GM23248 (cell line): ENCODE measurements around the gene TRIM62. TPM values are rescaled to one million over a fixed set of nuclear protein-coding genes. Genes with fewer than 3 reads are reported as not detected.

Experiments used
- DNase-seq: peaks from one replicate; pipeline ENCODE4 v3.0.0-alpha.2; 2015
- H2AFZ ChIP-seq: fragments of 200-600 bp; sonication (generic); 2 replicates; pipeline ENCODE4 v1.6.1; 2016; ENCODE audit warnings: antibody characterized with exemption
- H3F3A ChIP-seq: fragments of 200-600 bp; sonication (generic); 2 replicates; pipeline ENCODE4 v1.6.1; 2016; ENCODE audit warnings: mild to moderate bottlenecking, antibody characterized with exemption, mixed run types; ENCODE audit not compliant: insufficient read depth
- H3K27ac ChIP-seq: fragments of 200-600 bp; sonication (generic); 2 replicates; pipeline ENCODE4 v1.5.1; 2016; ENCODE audit warnings: mild to moderate bottlenecking
- H3K27me3 ChIP-seq: fragments of 200-600 bp; sonication (generic); replicated peaks from 2 replicates; pipeline ENCODE4 v1.6.1; 2016; ENCODE audit warnings: mild to moderate bottlenecking; ENCODE audit not compliant: insufficient read depth
- H3K36me3 ChIP-seq: fragments of 200-600 bp; sonication (generic); 2 replicates; pipeline ENCODE4 v1.6.1; 2016; ENCODE audit warnings: low read depth, mild to moderate bottlenecking
- H3K4me1 ChIP-seq: fragments of 200-600 bp; sonication (generic); 2 replicates; pipeline ENCODE4 v1.6.1; 2016; ENCODE audit warnings: mild to moderate bottlenecking; ENCODE audit not compliant: insufficient read depth
- H3K4me2 ChIP-seq: fragments of 200-600 bp; sonication (generic); one replicate; pipeline ENCODE4 v1.6.1; 2016; ENCODE audit warnings: mild to moderate bottlenecking; ENCODE audit not compliant: unreplicated experiment
- H3K4me3 ChIP-seq: fragments of 200-600 bp; sonication (generic); 2 replicates; pipeline ENCODE4 v1.5.1; 2016; ENCODE audit warnings: mild to moderate bottlenecking
- H3K79me2 ChIP-seq: fragments of 200-600 bp; sonication (generic); 2 replicates; pipeline ENCODE4 v1.6.1; 2016; ENCODE audit warnings: mild to moderate bottlenecking; ENCODE audit not compliant: insufficient read depth
- H3K9ac ChIP-seq: fragments of 200-600 bp; sonication (generic); 2 replicates; pipeline ENCODE4 v1.6.1; 2016; ENCODE audit warnings: mild to moderate bottlenecking
- H3K9me2 ChIP-seq: fragments of 200-600 bp; sonication (generic); 2 replicates; pipeline ENCODE4 v1.6.1; 2016; ENCODE audit warnings: mixed run types, mild to moderate bottlenecking, moderate library complexity; ENCODE audit not compliant: insufficient read depth
- H3K9me3 ChIP-seq: fragments of 200-600 bp; sonication (generic); one replicate; pipeline ENCODE4 v1.6.1; 2017; ENCODE audit warnings: low read depth
- H4K20me1 ChIP-seq: fragments of 200-600 bp; sonication (generic); 2 replicates; pipeline ENCODE4 v1.6.0; 2016; ENCODE audit not compliant: insufficient read depth
- EZH2 ChIP-seq: fragments of 200-600 bp; sonication (generic); IDR thresholded peaks from 2 replicates; pipeline ENCODE4 v1.6.1; 2018; ENCODE audit warnings: antibody characterized with exemption, mild to moderate bottlenecking; ENCODE audit not compliant: insufficient read depth, poor library complexity, severe bottlenecking
- EZH2phosphoT487 ChIP-seq: fragments of 200-600 bp; sonication (generic); IDR thresholded peaks from 2 replicates; pipeline ENCODE4 v1.6.1; 2018; ENCODE audit warnings: antibody characterized with exemption, moderate library complexity, mild to moderate bottlenecking, low read depth; ENCODE audit not compliant: insufficient read depth
- WGBS, 2 experiments: methylation state at CpG; one replicate each; pipeline ENCODE4 v1.1.6; 2015 to 2017; ENCODE audit warnings: low lambda C conversion rate in 2 of 2, low coverage in 1 of 2; ENCODE audit errors: missing lambda C conversion rate in 2 of 2; 5-methylcytosine and 5-hydroxymethylcytosine counted together
- in situ Hi-C: fragments of 300-500 bp; cut with MboI; formaldehyde crosslinking; loops from 2 replicates; pipeline ENCODE4 v1.15.0; 2020
- polyA plus RNA-seq: library from polyadenylated mRNA; unstranded; fragments of >200 nt; fragmentation: Nextera tagmentation; extraction: Ambion mirVana; gene quantifications from 2 replicates; pipeline ENCODE4 v1.2.1, GENCODE V29; 2016
- total RNA-seq: library from RNA; depleted of rRNA; stranded (reverse); fragments of >200 nt; shearing (Covaris generic); gene quantifications from 2 replicates; pipeline ENCODE4 v1.2.3, GENCODE V29; 2014

Gene TRIM62
- total and polyA plus RNA-seq, 2 experiments from 2014 or later = 2.0 to 2.6 TPM

GRCh38 chr1:33171977-33172813 lies 9.6 kb downstream of the TRIM62 start:
- WGBS, 2 experiments = 66 to 71% methylated on average over 6 to 8 of the region's 9 CpGs

GRCh38 chr1:33170351-33171274 lies 11.2 kb downstream of the TRIM62 start:
- H4K20me1 ChIP-seq = no peaks in the 10 kb centered on the region

More at GRCh38 chr1:33171977-33172813, 9.6 kb downstream of the TRIM62 start:
- Histone ChIP-seq H3K9me3 (no peaks in the 10 kb centered on the region), H3K9ac (no peak overlapping the region), H4K20me1 (no peaks in the 10 kb centered on the region), H3K27me3 (no peaks in the 10 kb centered on the region), H3K9me2 (no peaks in the 10 kb centered on the region), H3K4me3 (no peak overlapping the region), H3K27ac (no peak overlapping the region), H3K79me2 (no peaks in the 10 kb centered on the region), H2AFZ (no peak overlapping the region), H3K36me3 (no peaks in the 10 kb centered on the region), H3K4me2 (no peak overlapping the region), H3F3A (no peaks in the 10 kb centered on the region), H3K4me1 (peaks cover 5% of the 10 kb centered on the region; the same call in 1 of the 2 replicates)
- TF ChIP-seq EZH2 = no peak
- no peak for TF ChIP-seq EZH2phosphoT487
- no peak for DNase-seq
- in situ Hi-C loops = no loop called here

GRCh38 chr1:33169290-33170055 lies 12.4 kb downstream of the TRIM62 start:
- in situ Hi-C loops = no loop called here

More at GRCh38 chr1:33170351-33171274, 11.2 kb downstream of the TRIM62 start:
- WGBS, 2 experiments = 85 to 87% methylated on average over 13 of the region's 13 CpGs
- H3K4me1 ChIP-seq = no peaks in the 10 kb centered on the region
- no peak overlapping the region for H3K4me3 ChIP-seq
- no peaks in the 10 kb centered on the region for H3F3A ChIP-seq
- no peak overlapping the region for H2AFZ ChIP-seq
- no peaks in the 10 kb centered on the region for H3K79me2 ChIP-seq
- H3K27me3 ChIP-seq = no peaks in the 10 kb centered on the region
- no peak overlapping the region for H3K27ac ChIP-seq
- no peaks in the 10 kb centered on the region for H3K9me2 ChIP-seq
- no peaks in the 10 kb centered on the region for H3K9me3 ChIP-seq
- H3K36me3 ChIP-seq = no peaks in the 10 kb centered on the region
- no peak overlapping the region for H3K4me2 ChIP-seq
- TF ChIP-seq EZH2 = no peak
- in situ Hi-C loops = no loop called here
- H3K9ac ChIP-seq = no peak overlapping the region
- DNase-seq = no peak

More at GRCh38 chr1:33169290-33170055, 12.4 kb downstream of the TRIM62 start:
- Histone ChIP-seq H3K79me2 (no peaks in the 10 kb centered on the region), H3K4me1 (no peaks in the 10 kb centered on the region), H2AFZ (no peak overlapping the region), H3K9me3 (no peaks in the 10 kb centered on the region), H3K27ac (no peak overlapping the region), H3K27me3 (no peaks in the 10 kb centered on the region), H3K4me3 (no peak overlapping the region), H4K20me1 (no peaks in the 10 kb centered on the region), H3K9ac (no peak overlapping the region), H3K9me2 (no peaks in the 10 kb centered on the region), H3F3A (no peaks in the 10 kb centered on the region), H3K36me3 (no peaks in the 10 kb centered on the region), H3K4me2 (no peak overlapping the region)
- WGBS, 2 experiments = 54 to 58% methylated on average over 10 to 11 of the region's 11 CpGs
- TF ChIP-seq EZH2 = no peak
- no peak for TF ChIP-seq EZH2phosphoT487
- no peak for DNase-seq
